ENCODE results near the gene CCNI.
"Not testable (repeated sequence)": the region's sequence is repeated elsewhere in the genome, so short reads cannot be mapped to it uniquely, and the experiment has no call there.

Gene CCNI

DNA sequence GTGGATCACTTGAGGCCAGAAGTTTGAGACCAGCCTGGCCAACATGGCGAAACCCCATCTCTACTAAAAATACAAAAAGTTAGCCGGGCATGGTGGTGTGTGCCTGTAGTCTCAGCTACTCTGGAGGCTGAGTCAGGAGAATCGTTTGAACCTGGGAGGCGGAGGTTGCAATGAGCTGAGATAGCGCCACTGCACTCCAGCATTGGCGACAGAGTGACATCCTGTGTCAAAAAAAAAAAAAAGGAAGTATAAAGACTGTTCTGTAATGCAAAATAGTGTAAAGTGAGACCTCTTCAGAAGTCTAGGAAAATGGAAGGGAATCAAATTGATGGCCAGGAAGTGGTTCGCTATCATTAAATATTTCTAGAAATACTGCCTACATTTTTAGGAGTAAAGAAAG lies 5.0 kb upstream of the CCNI start:
- not testable (repeated sequence) for DNase-seq

- DNase-seq = no peak
These were observed 3.5 kb upstream of the CCNI start for GRCh38 chr4:77079281-77079680.

- DNase-seq = no peak
These were observed 2.6 kb upstream of the CCNI start for GRCh38 chr4:77078401-77078800.

DNA sequence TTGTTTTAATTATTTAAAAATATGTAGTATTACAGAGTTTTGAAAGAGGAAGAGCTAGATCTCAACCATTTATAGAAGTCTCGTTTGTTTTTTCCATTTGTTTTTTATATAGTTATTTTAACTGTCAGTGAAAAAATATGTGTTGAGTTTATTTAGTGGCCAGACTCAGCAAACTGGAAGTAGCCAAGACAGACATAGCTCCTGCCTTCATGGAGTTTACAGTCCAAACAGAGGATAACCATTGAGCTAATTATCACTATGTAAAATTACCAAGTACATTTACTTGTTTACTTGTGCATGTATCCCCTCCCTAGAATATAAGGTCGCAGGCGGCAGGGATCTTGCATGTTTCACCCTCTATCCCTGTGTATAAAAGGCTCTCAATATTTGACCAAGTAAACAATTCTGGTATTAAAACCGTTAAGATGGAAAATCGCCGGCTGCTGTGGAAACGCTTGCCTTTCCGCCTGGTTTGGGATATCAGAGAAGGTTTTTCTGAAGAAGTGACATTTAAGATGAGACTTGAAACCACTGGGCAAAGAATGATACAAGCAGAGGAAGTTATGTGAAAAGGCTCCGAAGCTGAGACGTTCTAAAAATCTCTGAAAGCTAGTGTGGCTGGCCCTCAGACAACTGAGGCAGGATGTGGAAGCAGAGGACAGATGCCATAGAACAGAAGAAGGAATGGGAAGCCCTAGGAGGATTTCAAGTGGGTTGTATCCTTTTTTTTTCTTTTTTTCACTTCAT lies 1.3 kb upstream of the CCNI start:
- DNase-seq = no peak

GRCh38 chr4:77074981-77075855 lies 571 bp downstream of the CCNI start:
- DNase-seq = peak; percentile 75

GRCh38 chr4:77074381-77074831 lies 1.4 kb downstream of the CCNI start:
- no peak for DNase-seq

- DNase-seq = no peak
These were observed 1.8 kb downstream of the CCNI start for GRCh38 chr4:77073981-77074380.

GRCh38 chr4:77073106-77073809 lies 2.5 kb downstream of the CCNI start:
- DNase-seq = no peak

DNA sequence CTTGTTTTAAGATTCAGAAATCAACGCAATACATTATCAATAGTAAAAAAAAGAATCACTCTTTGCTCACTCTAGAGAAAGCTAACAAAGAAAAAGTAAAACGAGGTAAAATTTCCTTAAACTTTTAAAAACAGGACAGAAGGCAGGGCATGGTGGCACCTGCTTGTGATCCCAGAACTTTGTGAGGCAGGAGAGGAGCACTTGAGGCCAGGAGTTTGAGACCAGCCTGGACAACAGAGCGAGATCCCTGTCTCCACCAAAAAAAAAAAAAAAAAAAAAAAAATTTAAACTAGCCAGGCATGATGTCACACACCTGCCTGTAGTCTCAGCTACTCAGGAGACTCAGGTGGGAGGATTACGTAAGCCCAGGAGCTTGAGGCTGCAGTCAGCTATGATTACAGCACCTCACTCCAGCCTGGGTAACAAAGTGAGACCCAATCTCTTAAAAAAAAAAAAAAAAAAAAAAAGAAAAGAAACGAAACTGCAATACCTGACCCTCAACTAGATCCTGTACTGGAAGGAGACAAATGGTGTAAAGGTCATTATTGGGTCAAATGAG lies 3.5 kb downstream of the CCNI start:
- no peak for DNase-seq

DNA sequence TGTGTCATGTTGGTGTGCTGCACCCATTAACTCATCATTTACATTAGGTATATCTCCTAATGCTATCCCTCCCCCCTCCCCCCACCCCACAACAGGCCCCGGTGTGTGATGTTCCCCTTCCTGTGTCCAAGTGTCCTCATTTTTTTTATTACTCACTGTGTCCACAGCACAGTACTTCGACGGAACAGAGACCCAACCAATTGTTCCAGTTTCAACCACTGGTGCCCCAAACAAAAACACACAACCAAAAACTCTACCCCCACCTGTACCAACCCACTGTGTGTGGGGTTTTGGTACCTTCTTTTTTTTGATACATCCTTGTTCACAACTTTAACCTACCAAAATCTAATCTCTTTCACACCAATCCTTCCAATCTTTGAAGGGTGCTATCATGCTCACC lies 6.3 kb downstream of the CCNI start:
- not testable (repeated sequence) for DNase-seq

- no peak for DNase-seq
These were observed 10.4 kb downstream of the CCNI start for GRCh38 chr4:77065382-77065781.

DNA sequence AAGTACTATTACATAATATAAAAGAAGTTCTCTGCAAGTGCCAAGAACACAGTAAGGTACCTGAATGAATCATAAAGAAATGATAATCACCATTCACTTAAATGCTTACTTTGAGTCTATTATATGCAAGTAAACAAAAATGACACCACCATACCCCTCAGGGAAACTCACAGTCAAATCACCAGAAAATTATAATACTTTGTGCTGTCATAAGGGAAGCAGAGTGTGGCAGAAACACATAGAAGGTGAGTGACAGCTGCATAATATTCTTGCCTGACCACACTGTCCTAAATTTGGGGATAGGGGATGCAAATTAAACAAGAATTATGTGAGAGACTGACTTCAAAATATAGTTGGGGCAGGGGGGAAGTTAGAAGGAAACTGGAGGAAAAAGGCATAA lies 12.9 kb downstream of the CCNI start:
- DNase-seq = no peak

DNA sequence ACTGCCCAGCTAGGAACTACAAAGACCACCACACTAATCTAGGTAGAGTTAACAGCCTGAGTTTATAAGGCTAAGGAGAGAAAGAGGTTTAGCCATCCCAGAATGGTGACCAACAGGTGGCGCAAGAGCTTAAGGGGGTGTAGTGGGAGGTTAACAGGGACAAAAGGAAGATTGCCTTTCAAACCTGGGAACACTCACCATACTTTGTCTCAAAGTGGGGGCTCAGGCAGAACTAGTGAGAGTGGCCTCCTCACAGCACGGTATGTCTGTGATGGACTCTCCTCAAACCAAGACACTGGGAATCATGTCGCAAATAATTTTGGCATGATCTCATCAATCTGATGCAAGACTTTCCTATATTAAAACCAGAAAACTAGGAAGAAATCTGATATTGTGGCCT lies 23.4 kb downstream of the CCNI start:
- DNase-seq = peak; percentile 43

DNA sequence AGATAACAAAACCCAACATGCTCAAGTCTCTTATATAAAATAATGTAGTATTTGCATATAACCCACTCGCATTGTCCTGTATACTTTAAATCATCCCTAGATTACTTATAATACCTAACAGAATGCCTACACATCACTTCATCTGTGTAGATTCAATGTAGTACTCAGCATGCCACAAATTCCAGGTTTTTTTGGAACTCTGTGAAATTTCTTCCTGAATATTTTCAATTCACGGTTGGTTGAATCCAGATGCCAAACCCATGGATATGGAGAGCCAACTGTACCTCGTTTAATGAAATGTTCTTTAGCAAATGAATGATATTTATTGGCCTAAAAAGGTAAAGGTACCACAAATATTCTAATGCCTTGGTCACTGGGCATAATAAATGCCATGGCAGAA lies 24.8 kb downstream of the CCNI start:
- no peak for DNase-seq

DNA sequence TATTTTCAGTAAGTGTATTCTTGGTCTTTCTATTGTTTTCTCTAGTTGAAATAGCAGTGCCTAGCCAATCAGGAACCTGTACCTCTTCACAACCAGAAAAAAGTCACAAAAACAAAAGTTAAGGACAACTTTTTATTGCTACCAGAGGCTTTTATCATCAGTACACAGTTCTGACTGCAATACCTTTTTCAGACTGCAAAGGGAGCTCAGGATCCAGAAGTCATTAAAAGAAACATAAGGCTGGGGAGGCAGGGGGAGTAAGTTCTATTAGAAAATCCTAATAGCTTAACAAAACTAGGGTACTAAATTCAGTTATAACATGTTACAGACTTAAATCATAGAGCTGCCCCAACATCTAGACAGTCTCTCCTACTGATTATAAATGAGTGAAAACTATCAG lies 28.8 kb downstream of the CCNI start:
- no peak for DNase-seq

- no peak for DNase-seq
These were observed 30.3 kb downstream of the CCNI start for GRCh38 chr4:77045490-77045889.

- no peak for DNase-seq
These were observed 31.2 kb downstream of the CCNI start for GRCh38 chr4:77044461-77045150.

DNA sequence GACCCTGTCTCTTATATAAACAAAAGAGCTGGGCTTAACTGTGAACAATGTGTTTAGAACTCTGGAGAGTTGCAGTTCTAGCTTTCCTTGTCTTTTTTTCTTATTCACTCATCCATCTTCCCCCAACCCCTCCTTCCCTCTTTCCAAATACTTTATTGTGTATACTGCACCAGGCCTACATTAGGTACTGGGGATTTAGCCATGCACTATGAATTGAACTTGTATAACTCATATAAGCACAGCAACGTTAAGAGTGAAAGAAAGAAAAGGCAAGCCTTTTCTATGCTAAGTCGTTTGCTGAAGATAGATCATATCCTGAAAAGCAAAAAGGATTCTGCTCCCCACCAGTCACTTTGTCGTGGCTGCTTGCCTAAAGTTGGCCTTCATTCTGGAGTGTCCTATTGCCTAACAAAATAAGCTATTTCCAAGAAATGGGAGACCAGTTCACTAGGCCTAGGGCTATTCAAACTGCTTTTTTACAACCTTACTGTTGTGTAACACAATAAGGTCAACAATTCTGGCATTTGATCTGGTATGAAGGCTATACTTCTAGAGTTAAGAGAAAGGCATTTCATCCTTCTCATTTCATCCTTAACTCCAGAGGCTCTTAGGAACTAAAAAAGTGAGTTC lies 32.2 kb downstream of the CCNI start:
- DNase-seq = no peak

DNA sequence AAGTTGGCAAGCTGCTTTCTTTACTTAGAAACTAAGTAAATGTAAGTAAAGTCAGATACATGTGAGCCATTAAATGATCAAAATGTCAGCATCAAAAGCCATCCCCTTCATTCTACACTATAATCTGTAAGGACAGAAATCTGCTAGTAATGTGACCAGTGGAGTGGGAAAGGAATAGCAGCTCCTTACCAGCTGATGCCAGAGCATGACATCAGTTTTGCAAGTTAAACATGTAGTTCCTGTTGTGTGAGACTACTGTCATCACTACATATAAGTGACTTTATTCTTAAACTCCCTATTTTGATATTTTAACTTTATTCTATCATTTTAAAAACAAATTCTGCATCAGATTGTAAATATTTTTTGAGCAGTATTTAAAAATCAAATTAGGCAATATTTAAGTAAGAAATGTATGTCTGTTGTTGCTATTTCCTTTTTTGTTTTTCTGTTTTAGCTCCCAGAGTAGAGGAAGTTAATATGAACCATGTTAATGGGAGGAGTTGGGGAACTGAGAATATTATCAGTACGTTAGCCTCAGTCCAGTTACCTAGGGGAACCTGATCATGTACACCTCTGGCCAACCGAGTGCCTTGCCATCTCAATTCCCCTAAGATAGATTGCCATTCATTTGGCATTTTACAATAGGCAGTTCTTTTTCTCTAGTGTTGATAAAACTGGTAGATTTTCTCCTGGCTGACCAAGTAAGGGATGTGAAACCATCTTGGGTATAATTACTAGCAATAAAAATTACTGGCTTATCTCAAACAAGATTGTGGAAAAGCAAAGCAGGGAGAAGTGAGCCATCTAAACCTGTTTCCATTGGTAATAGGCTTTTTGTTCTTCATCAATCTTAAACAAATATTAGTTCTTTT lies 34.7 kb downstream of the CCNI start:
- DNase-seq = no peak

GRCh38 chr4:77040270-77040669 lies 35.5 kb downstream of the CCNI start:
- no peak for DNase-seq

GRCh38 chr4:77039796-77040195 lies 36.0 kb downstream of the CCNI start:
- no peak for DNase-seq
